Neural crest cell (in vitro differentiated cells): Measurements from ENCODE around the gene SLC27A3. TPM values are rescaled to one million over a fixed set of nuclear protein-coding genes. Genes with fewer than 3 reads are reported as not detected.
"Not testable (repeated sequence)": the region's sequence is repeated elsewhere in the genome, so short reads cannot be mapped to it uniquely, and the experiment has no call there.

ENCODE experiments used
- DNase-seq: peaks from one replicate; pipeline ENCODE4 v3.0.0; 2021; ENCODE audit warnings: low read depth, mixed read lengths, low spot score
- H3K27ac Mint-ChIP-seq: one replicate; pipeline ENCODE4 v1.8.0; 2021; ENCODE audit warnings: mild to moderate bottlenecking, mixed read lengths; ENCODE audit not compliant: unreplicated experiment
- H3K27me3 Mint-ChIP-seq: 2 replicates; pipeline ENCODE4 v1.8.0; 2021; ENCODE audit warnings: low read depth, mild to moderate bottlenecking, mixed read lengths
- H3K36me3 Mint-ChIP-seq: 2 replicates; pipeline ENCODE4 v1.8.0; 2021; ENCODE audit warnings: low read depth, mild to moderate bottlenecking, mixed read lengths
- H3K4me1 Mint-ChIP-seq: 2 replicates; pipeline ENCODE4 v1.8.0; 2021; ENCODE audit warnings: mixed read lengths
- H3K4me3 Mint-ChIP-seq: one replicate; pipeline ENCODE4 v1.8.0; 2021; ENCODE audit warnings: mild to moderate bottlenecking, mixed read lengths
- H3K9me3 Mint-ChIP-seq: 2 replicates; pipeline ENCODE4 v1.8.0; 2021; ENCODE audit warnings: mixed read lengths
- CTCF ChIP-seq: fragments of 200-600 bp; sonication (generic); conservative IDR thresholded peaks from 2 replicates; pipeline ENCODE4 v1.5.0; 2021; ENCODE audit warnings: antibody characterized with exemption, mild to moderate bottlenecking
- total RNA-seq: library from RNA; stranded (reverse); gene quantifications from 2 replicates; pipeline ENCODE4 v1.2.1, GENCODE V29; 2021

SLC27A3 gene
- total RNA-seq, 1 donor from 2014 or later = 16.8 TPM

- no peaks in the 10 kb centered on the region for H3K36me3 Mint-ChIP-seq
- no peak for TF ChIP-seq CTCF
- H3K9me3 Mint-ChIP-seq = no peaks in the 10 kb centered on the region
- peaks cover 24% of the 10 kb centered on the region for H3K4me1 Mint-ChIP-seq
- H3K27me3 Mint-ChIP-seq = peaks cover 9% of the 10 kb centered on the region
- no peak for DNase-seq
- no peak overlapping the region for H3K27ac Mint-ChIP-seq
- H3K4me3 Mint-ChIP-seq = peak overlapping the region; percentile 37
Measured at GRCh38 chr1:153779781-153780541, 4.8 kb downstream of the SLC27A3 start.

- no peak for DNase-seq
- Mint-ChIP-seq H3K27ac (no peak overlapping the region), H3K4me3 (no peak overlapping the region), H3K4me1 (peaks cover 29% of the 10 kb centered on the region), H3K36me3 (no peaks in the 10 kb centered on the region), H3K27me3 (peaks cover 9% of the 10 kb centered on the region), H3K9me3 (no peaks in the 10 kb centered on the region)
- TF ChIP-seq CTCF = no peak
Measured at GRCh38 chr1:153780551-153780950, 5.3 kb downstream of the SLC27A3 start.

- H3K4me3 Mint-ChIP-seq = peak overlapping the region; percentile 88
- DNase-seq, H3K27ac Mint-ChIP-seq, H3K27me3 Mint-ChIP-seq, H3K9me3 Mint-ChIP-seq, H3K36me3 Mint-ChIP-seq: not testable (repeated sequence)
- peaks cover 22% of the 10 kb centered on the region for H3K4me1 Mint-ChIP-seq
Measured at GRCh38 chr1:153782648-153783047, 7.4 kb downstream of the SLC27A3 start.

GRCh38 chr1:153783233-153784190, 8.3 kb downstream of the SLC27A3 start:
- TF ChIP-seq CTCF = peak; percentile 21
- no peaks in the 10 kb centered on the region for H3K36me3 Mint-ChIP-seq
- no peaks in the 10 kb centered on the region for H3K9me3 Mint-ChIP-seq
- H3K4me1 Mint-ChIP-seq = peaks cover 26% of the 10 kb centered on the region
- peak overlapping the region; percentile 91 for H3K27ac Mint-ChIP-seq
- H3K27me3 Mint-ChIP-seq = no peaks in the 10 kb centered on the region
- peak overlapping the region; percentile 88 for H3K4me3 Mint-ChIP-seq
- peak; percentile 88 for DNase-seq

DNA sequence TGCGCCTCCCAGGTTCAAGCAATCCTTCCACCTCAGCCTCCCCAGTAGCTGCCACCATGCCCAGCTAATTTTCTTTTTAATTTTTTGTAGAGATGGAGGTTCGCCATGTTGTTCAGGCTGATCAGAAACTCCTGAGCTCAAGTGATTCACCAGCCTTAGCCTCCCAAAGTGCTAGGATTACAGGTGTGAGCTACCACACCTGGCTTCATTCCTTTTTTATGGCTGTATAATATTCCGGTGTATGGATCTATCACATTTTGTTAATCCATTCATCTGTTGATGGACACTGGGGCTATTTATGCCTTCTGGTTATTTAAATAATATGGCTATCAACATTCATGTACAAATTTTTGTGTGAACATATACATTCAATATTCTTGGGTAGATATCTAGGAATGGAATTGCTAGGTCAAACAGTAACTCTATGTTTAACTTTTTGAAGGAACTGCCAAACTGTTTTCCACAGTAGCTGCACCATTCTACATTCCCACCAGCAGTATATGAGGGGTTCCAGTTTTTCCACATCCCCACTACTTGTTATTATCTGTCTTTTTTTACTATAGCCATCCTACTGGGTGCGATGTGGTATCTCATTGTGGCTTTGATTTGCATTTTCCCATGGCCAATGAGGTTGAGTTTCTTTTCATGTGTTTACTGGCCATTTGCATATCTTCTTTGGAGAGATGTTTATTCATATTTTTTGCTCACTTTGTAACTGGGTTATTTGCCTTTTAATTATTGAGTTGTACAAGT, 11.0 kb downstream of the SLC27A3 start:
- H3K27me3 Mint-ChIP-seq = no peaks in the 10 kb centered on the region
- TF ChIP-seq CTCF = no peak
- no peak for DNase-seq
- H3K36me3 Mint-ChIP-seq = no peaks in the 10 kb centered on the region
- H3K9me3 Mint-ChIP-seq = no peaks in the 10 kb centered on the region
- no peak overlapping the region for H3K27ac Mint-ChIP-seq
- H3K4me3 Mint-ChIP-seq = no peak overlapping the region
- peaks cover 35% of the 10 kb centered on the region for H3K4me1 Mint-ChIP-seq
